Glomerular visceral epithelial cell (primary cell): ENCODE results near the gene COPB1.
"Not testable (repeated sequence)": the region's sequence is repeated elsewhere in the genome, so short reads cannot be mapped to it uniquely, and the experiment has no call there.

Source experiments
- DNase-seq: peaks from one replicate; pipeline ENCODE4 v3.0.0-alpha.2; 2016; ENCODE audit errors: extremely low spot score

The COPB1 gene, protein sequence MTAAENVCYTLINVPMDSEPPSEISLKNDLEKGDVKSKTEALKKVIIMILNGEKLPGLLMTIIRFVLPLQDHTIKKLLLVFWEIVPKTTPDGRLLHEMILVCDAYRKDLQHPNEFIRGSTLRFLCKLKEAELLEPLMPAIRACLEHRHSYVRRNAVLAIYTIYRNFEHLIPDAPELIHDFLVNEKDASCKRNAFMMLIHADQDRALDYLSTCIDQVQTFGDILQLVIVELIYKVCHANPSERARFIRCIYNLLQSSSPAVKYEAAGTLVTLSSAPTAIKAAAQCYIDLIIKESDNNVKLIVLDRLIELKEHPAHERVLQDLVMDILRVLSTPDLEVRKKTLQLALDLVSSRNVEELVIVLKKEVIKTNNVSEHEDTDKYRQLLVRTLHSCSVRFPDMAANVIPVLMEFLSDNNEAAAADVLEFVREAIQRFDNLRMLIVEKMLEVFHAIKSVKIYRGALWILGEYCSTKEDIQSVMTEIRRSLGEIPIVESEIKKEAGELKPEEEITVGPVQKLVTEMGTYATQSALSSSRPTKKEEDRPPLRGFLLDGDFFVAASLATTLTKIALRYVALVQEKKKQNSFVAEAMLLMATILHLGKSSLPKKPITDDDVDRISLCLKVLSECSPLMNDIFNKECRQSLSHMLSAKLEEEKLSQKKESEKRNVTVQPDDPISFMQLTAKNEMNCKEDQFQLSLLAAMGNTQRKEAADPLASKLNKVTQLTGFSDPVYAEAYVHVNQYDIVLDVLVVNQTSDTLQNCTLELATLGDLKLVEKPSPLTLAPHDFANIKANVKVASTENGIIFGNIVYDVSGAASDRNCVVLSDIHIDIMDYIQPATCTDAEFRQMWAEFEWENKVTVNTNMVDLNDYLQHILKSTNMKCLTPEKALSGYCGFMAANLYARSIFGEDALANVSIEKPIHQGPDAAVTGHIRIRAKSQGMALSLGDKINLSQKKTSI

DNA sequence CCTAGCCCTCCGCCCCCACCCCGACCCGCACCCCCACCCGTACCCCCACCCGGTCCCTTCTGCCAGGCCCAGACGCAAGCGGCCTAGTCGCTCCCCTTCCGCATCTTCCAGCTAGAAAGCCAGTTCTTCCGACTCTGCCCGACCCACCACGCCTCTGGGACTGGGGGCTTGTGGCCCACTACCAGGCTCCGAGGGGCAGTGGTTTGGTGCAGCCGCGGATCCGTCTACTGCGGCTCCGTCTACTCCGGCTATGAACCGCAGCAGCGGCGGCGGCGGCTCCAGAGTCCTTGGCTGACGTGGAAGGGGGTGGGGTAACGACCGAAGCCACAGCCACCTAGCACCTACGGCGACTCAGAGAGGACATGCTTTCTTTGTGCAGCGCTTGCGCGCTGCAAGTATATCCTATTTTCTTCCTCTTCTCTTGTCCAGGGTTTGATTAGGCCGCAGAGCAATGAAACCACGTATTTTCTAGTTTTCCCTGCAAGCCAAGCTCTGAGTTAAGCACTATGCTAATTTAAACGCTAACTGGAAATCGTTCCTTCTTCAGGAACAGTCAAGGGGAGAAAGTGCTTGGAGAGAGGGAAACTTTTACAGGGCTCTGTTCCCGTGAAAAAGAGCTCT is at the start of gene COPB1:
Gene COPB1 (minus strand): TSS at position 252 of the 621 bp plus-strand sequence. CDS start 883 bp downstream, outside the sequence.
- peak; percentile 90 for DNase-seq

DNA sequence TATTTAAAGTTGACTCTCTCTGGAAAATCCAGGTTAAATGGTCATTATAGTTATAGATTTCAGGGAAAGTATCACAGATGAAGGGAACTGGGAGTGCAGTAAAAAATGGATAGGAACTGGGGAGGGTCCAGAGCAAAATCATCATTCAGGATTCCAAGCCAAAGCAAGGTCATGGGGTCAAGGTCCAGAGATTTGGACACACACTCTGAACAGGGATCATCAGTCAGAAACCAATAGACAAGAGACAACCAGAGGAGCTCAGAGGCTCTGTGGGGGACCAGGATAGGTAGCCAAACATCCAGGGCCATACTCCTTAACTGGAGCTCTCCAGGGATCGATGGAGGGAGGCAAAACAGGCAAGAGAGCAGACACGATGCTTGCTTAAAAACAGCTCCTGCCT is 47.8 kb upstream of the COPB1 start:
- DNase-seq, result no peak

DNA sequence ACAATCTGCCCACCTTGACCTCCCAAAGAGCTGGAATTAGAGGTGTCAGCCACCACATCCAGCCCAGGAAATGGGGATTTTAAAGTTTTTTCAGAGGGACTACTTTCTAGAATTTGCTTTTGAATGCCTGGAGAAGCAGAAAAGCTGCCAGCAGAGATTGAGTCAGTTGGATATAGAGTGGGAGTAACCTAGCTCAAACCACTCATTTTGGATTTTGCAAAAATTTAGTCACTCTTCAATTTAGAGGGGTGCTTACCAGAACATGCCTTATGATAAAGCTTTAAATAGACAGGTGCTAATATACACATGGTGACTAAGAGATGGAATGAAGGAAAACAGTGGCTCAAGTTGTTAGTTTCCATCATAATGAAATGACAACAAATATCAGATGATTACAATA is 47.1 kb upstream of the COPB1 start:
- no peak for DNase-seq

DNA sequence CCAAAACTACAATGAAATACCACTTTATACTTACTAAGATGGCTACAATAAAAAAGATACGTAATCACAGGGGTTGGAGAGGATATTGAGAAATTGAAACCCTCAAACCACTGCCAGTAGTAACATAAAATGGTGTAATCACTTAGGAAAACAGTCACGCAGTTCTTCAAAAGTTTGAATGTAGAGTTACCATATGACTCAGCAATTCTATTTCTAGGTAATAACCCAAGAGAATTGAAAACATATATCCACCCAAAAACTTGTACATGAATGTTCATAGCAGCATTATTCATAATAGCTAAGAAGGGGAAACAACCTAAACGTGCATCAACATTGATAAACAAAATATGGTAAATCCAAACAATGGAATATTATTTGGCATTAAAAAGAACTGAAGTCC is 45.0 kb upstream of the COPB1 start:
- no peak for DNase-seq

DNA sequence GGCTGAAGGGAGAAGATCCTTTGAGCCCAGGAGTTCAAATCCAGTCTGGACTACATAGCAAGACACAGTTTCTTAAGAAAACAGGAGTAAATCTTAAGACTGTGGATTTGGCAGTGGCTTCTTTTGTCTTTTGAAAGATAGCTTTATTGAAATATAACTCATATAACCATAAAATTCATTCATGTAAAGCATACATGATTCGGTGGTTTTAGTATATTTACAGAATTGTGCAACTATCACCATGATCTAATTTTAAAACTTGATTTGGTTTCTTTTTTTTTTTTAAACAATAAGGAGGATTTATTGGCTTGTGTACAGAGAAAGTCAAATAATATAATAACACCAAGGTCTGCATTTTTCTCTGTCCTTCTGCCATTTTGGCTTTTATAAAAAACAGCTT is 43.6 kb upstream of the COPB1 start:
- DNase-seq, result no peak

DNA sequence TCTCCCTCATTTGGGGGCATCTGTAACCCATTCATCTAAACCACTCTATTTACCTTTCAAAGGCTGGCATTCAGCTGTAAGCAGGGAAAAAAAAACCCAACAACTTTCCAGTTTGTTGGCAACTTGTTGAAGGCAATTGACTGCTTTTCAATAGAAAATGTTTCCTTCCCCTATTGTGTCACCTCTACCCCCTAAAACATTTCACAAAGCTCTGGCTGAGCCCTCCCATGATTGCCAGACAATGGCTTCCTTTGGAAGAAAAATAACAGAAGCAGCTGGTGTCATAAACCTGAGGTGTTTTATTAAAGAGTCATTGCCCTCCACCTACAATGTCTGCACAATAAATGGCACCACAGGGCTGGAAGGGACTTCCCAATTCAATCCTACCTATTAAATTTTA is 42.7 kb upstream of the COPB1 start:
- DNase-seq, result no peak

DNA sequence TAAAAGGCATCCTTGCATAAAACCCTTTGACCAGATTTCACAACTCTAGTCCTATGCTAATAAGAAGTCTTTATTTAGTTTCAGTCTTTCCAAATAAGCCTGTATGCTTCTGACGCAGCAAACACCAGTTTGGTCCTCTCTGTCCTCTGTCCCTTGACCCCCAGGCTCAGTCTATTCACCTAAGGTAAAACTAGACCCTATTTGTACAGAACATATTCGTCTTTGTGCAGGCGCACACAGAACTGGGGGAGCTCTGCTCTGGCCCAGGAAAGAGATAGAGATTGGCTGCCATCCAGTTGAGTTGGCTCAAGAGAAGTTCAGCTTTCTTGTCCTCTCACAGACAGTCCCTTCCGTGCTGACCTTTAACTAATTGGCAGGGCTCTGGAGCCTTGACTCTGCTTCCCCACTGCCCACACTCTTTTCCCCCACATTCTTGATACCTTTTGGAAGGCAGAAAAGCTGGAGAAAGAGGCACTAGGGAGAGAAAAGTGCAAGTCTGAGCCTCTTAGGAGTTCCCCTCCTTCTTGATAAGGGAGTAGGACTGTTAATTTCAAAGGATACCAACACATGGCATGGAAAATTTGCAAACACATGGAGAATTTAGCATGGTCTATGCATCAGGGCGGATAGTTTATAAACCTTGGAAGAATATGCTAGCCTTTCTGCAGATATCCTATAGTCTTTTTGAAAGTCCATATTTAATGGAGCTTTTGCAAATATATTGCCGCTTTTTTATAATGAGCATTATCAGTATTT is 41.8 kb upstream of the COPB1 start:
- DNase-seq, result no peak

DNA sequence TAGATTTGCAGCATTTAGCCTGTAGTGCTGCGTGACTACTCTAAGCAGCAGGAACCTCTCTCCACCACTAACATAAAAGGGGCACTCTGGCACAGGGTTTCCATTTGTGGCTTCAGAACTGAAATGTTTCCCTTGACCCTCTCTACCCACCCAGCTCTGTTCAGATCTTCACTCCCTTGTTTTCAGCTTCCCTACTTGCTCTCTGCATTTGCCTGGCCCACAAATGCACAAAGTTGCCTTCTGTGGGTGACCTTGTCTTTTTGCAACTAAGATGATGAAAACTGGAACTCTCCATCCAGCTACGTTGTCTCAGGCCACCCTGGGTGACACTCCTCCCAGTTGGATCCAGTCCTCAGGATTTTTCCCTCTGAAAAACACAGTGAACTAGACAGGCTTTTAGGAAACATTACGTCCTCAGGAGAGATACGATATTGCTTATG is 40.4 kb upstream of the COPB1 start:
- DNase-seq, result no peak

DNA sequence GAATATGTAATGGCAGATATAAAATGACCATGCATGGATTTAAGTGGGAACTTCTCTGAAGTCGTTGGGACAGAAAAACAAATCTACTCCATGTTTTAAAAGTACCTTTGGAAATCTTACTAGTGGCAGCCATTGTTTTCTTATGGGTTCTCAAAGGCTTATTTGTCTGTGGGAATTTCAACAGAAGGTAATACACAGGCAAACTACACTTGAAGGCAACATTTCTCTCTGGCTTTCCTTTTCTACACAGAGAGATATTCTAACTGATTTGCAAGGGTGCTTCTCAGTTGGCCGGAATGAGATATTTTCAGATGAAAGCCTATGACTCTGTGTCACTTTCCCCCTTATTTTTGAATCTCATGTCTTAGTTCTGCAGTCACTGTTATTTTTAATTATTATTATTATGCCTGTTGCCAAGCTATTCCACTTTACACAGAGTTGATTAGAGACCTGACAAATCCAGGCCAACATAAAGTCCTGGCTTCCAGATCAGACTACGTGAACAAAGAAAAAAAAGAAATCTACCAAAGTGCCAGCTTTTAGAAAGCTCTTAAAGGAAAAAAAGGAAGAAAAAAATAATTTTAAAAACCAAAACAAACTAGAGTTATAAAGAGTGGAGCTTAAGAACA is 39.4 kb upstream of the COPB1 start:
- DNase-seq, result no peak

DNA sequence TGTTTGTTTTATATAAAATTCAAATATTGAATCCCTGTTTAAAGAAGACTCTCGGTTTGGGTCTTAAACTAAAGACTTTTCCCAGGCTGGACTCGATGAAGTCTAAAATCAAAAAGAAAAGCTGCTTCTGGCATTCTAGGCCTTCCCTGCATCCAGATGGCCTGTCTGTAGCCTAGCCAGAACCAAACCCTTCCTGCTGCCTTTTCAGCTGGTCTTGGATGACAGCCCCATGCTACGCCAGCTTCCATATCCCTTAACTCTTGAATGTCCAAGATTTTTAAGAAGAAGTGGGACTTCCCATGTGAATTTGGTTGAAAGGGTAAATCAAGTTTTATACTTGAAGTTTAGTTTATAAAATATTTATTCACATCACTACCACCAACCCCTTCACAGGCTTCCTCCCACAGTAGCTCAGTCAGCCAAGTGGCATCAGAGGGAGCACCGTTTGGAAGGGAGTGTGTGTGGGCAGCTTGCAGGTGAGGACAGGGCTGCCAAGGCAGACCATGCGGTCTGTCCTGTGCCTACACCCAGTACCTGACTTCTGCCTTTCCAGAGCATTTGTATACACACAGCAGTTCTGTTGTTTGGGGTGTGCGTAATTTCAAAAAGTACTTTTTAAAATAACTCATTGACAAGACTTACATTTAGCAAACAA is 38.8 kb upstream of the COPB1 start:
- no peak for DNase-seq

DNA sequence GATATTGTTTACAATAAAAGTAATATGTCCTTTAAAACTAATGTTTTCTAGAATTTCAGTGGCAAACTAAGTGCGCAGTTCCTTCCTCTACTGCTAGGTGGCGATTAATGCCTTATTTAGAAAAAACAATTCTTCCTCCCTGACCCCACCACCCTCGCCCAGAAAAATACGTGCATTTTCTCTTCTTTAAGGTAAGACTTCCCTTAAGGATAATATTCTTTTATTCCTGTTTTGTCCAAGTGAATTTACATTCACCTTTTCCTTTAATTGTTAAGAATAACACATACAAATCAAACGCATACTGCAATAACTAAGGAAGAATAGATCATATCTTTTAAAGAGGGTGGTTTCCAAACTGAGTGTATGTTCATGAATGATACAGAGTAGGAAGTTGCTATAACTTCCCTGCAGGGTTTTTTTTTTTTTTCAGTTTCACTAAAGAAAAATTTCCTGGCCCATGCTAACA is 37.6 kb upstream of the COPB1 start:
- DNase-seq, result peak; percentile 13

DNA sequence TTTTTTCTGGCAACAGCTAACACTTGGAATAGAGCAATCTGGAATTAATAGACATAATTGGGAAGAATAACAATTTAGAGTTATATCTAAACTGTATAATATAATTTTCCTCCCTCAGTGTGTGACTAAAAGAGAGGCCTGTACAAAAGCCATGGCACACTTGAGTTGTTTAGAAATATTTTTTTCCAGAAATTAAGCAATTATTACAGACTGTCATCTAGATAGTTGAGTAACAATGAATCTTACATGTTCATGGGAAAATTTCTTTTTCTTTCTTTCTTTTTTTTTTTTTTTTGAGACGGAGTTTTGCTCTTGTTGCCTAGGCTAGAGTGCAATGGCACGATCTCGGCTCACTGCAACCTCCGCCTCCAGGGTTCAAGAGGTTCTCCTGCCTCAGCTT is 35.6 kb upstream of the COPB1 start:
- not testable (repeated sequence) for DNase-seq

DNA sequence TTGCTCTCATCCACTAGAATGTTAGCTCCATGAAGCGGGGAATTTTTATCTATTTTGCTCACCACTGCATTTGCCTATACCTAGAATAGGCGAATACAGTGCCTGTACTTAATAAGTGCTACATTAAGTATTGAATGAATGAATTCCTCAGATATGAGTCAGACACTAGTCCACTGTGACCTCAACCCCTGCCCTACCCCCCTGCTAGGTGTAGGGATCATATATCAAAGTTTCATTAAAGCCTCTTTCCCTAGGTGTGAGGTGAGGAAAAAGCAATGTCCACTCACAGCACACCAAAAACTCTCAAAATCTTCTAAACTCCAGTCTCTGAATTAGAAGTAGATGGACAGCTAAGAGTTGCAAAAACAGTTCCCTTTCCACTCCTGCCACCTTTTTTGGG is 30.3 kb upstream of the COPB1 start:
- DNase-seq, result peak; percentile 31

DNA sequence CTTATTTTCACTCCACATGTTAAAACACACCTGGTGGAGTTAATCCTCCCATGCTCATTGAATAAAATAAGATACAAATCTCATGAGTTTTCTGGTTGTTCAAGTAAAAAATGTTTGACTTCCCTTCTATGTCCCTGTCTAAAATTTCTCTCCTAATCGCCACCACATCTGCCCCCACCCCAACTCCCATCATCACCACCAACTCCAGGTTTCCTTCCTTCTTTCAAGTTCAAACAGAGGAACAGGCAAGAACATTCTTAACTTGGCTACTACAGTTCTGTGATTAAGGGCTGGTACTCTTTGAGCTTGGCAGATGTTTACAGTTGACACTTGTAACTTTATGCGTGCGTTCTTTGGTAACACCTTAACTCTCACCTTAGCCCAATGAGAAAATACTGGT is 29.7 kb upstream of the COPB1 start:
- DNase-seq, result no peak

DNA sequence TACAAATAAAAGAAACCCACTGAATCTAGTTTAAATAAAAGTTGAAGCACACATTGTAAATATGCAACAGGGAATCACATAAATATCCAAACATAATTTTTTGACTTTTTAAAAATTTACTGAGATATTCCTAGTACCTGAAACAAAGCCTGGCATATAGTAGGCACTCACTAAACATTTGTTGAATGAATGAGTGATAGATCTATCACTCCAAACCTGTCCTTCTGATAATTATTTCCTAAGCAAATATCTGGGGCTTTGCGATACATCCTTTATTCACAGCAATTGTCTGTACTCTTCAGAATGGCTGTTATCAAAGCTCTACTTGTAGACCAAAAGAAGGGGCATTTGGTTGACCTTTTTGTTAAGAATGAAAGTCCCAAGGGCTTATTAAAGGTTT is 23.2 kb upstream of the COPB1 start:
- DNase-seq, result no peak

DNA sequence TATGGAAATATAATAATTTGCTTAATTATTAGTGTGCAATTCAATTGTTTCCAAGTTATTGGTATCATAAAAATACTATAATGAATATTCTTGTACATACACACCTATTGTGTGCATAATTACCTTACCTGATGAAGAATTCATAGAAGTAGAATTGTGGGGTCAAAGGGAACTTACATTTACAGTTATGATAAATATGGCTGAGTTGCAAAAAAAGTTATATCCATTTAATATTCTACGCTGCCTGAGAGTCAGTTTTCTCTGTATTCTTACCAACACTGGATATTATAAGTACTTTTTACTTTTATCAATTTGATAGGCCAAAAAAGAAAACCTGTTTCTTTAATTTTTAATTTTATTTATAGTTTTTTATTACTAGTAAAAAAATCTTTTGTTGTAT is 22.6 kb upstream of the COPB1 start:
- no peak for DNase-seq

DNA sequence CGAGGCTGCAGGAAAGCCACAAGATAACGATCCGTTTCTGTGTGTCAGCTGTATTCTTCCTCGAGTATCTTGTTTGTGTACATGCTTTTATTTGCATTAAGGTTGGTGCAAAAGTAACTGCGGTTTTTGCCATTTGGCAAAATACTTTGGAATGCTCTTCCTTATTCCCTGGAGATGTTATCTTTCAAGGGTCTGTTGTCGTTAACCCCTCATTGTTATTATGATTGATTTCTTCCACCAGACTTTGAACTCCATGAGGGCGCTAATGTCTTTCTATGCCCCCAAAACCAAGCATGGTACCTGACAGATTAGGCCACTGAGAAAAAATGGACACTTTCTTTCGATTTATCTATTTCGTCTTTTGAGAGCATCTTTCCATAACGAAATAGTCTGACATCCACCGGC is 21.1 kb upstream of the COPB1 start:
- DNase-seq, result no peak

DNA sequence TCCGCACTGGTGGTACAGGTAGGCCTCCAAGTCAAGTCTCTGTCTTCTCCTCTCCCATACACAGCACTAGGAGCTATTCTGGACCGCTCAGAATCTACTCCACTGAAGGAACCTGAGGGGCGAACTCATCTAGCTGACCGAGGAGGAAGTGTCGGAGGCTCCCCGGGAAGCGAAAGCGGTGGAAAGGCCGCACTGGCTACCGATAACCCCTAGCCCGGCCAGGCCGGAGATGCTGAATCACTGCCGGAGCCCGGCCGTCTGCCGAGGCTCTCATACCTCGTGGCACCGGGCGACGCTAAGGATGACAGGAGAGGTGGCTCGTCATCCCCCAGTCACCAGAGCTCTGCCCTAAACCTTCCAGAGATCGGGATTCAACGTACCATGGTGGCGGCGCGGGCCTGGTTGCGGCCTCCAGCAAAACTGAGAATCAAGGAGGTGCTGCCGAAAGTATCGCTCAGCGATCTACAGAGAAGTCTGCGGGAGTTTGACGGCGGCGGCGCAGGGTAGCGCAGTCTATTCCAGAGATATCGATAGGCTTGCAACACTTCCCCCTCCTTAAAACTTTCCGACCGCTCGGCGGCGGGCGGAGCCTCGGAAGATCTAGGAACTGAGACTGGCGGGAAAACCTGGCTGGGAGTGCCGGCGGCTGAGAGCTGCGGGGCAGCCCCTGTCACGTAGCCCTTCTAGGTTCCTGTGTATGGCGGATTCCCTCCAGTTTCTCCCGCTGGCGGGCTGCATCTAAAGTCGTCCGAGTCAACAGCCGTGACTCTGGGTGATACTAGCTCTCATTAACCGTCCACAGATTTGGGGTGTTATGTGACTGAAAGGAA is 20.5 kb upstream of the COPB1 start, which contains the start of gene PSMA1:
Gene PSMA1 (minus strand): TSS at position 470 of the 830 bp plus-strand sequence. CDS start 87 bp downstream, at position 383.
- peak; percentile 95 for DNase-seq

DNA sequence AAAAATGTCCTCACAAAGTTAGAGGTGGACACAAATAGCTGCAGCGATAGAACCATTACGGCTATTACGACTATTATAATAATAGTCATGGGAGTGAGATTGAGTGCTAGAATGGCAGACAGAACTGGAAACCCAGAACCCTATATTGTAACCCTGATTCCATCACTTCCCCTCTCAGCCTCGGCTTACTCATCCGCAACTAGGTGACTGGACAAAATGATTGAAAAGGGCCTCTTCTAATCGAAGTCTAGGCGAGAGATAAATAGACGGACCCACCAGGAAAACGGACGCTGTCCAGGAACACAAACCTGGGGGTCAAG is 19.9 kb upstream of the COPB1 start:
- no peak for DNase-seq

DNA sequence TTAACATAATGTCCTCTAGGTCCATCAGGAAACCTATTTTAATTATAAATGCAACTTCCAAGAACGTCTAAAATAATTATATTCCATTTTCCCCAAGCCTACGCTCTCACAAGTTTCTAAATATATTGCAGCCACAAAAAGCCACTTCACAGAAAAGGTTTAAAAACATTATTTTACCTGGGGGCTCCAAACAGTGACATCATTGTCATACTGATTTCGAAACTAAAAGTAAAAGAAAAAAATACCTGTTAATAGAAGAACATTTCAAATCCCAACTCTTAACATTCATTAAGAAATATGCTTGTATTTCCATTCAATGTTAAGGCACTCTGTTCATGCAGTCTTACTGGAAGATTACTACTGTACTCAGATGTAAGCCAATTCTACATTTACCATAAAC is 19.2 kb upstream of the COPB1 start:
- DNase-seq, result no peak
